ENCODE results near the gene USP40.

- TF ChIP-seq CTCF (IDR thresholded peaks at IDR 0.05 in 4 of 5, conservative IDR thresholded peaks at IDR 0.05 in 1 of 5) (no peak), POLR2A (IDR thresholded peaks at IDR 0.05) (no peak)
Measured at GRCh38 chr2:233444501-233444900, 122.1 kb downstream of the USP40 start.
